K562 (cell line): ENCODE results near the gene ATF6B. TPM values are rescaled to one million over a fixed set of nuclear protein-coding genes. Genes with fewer than 3 reads are reported as not detected.

Experiments used
- ARID3A ChIP-seq: IDR thresholded peaks from 2 replicates; pipeline ENCODE4 v1.6.1; 2012; ENCODE audit warnings: low read depth, low read length, improper control_type of control experiment, borderline replicate concordance
- CXXC5 ChIP-seq: fragments of 250-450 bp; sonication (Bioruptor Pico); IDR thresholded peaks from 2 replicates; pipeline ENCODE4 v1.8.0; 2022; ENCODE audit warnings: inconsistent platforms, mild to moderate bottlenecking, moderate library complexity
- FUS ChIP-seq: fragments of 200-400 bp; formaldehyde crosslinking; optimal IDR thresholded peaks from 2 replicates; pipeline ENCODE3; 2017; ENCODE audit warnings: low read depth, low read length
- HIVEP1 ChIP-seq: fragments of 250-450 bp; sonication (Bioruptor Pico); IDR thresholded peaks from 2 replicates; pipeline ENCODE4 v1.4.0; 2020; ENCODE audit warnings: mild to moderate bottlenecking
- MTA2 ChIP-seq: fragments of 450-650 bp; IDR thresholded peaks from 2 replicates; pipeline ENCODE4 v1.6.1; 2016; ENCODE audit warnings: low read depth
- POLR2H ChIP-seq: IDR thresholded peaks from 2 replicates; pipeline ENCODE4 v1.6.1; 2016; ENCODE audit warnings: missing genetic modification characterization, low read depth, mild to moderate bottlenecking, control low read depth, missing compliant biosample characterization, moderate library complexity
- SRSF3 ChIP-seq: fragments of 200-400 bp; formaldehyde crosslinking; IDR thresholded peaks from 2 replicates; pipeline ENCODE4 v1.6.1; 2016; ENCODE audit warnings: mild to moderate bottlenecking, low read length, moderate library complexity; ENCODE audit not compliant: insufficient read depth
- TARDBP ChIP-seq: fragments of 450-650 bp; IDR thresholded peaks from 2 replicates; pipeline ENCODE4 v1.6.1; 2016
- ZBTB7A ChIP-seq: IDR thresholded peaks from 2 replicates; pipeline ENCODE4 v1.6.1; 2011; ENCODE audit warnings: low read depth, mild to moderate bottlenecking, low read length, moderate library complexity, borderline replicate concordance; ENCODE audit not compliant: control insufficient read depth
- ZNF174 ChIP-seq: fragments of 250-450 bp; sonication (Bioruptor Pico); IDR thresholded peaks from 2 replicates; pipeline ENCODE4 v1.4.0; 2020; ENCODE audit warnings: mild to moderate bottlenecking
- ZNF318 ChIP-seq, 2 experiments: fragments of 450-650 bp; IDR thresholded peaks; 2 replicates each; pipeline ENCODE4 v1.6.1; 2016; ENCODE audit warnings: mild to moderate bottlenecking in 2 of 2, borderline replicate concordance in 1 of 2, low read depth in 1 of 2, moderate library complexity in 1 of 2
- ZNF324 ChIP-seq: fragments of 250-450 bp; sonication (Bioruptor Pico); IDR thresholded peaks from 2 replicates; pipeline ENCODE4 v1.4.0; 2020; ENCODE audit warnings: mild to moderate bottlenecking
- ZNF584 ChIP-seq: fragments of 200-800 bp; sonication (Bioruptor generic); IDR thresholded peaks from 2 replicates; pipeline ENCODE4 v1.6.1; 2016; ENCODE audit warnings: low read depth, mild to moderate bottlenecking, missing genetic modification characterization, missing compliant biosample characterization
- ZNF586 ChIP-seq: fragments of 450-650 bp; formaldehyde crosslinking; conservative IDR thresholded peaks from 2 replicates; pipeline ENCODE4 v1.4.0; 2020; ENCODE audit warnings: mild to moderate bottlenecking, moderate library complexity
- ZNF76 ChIP-seq: fragments of 250-450 bp; sonication (Bioruptor Pico); IDR thresholded peaks from 2 replicates; pipeline ENCODE4 v1.4.0; 2020; ENCODE audit warnings: mild to moderate bottlenecking, moderate library complexity, borderline replicate concordance
- polyA plus RNA-seq, 8 experiments: library from polyadenylated mRNA; depleted of rRNA in 4 of 8; stranded (reverse) in 5 of 8; unstranded in 3 of 8; fragments of >200 nt; fragmentation: Nextera tagmentation in 2 of 8; fragmentation: Illumina TruSeq in 1 of 8; extraction: Ambion mirVana in 2 of 8; extraction: Trizol in 1 of 8; gene quantifications; 2 replicates each; pipeline versions ENCODE4 v1.2.1 to v1.2.3, GENCODE V29; 2011 to 2014; ENCODE audit warnings: inconsistent platforms in 1 of 8, missing spikeins in 1 of 8
- total RNA-seq, 7 experiments: library from RNA; depleted of rRNA in 6 of 7; stranded (reverse); fragments of >200 nt in 6 of 7; fragmentation: Illumina TruSeq in 2 of 7; extraction: Trizol in 2 of 7; gene quantifications; 2 replicates each; pipeline versions ENCODE4 v1.2.1 to v1.2.3, GENCODE V29; 2011 to 2021; ENCODE audit warnings: low replicate concordance in 1 of 7
- TF ChIP-seq, protein P1 (sequence below): fragments of 250-450 bp; sonication (Bioruptor Pico); IDR thresholded peaks from 2 replicates; pipeline ENCODE4 v1.5.0; 2021

The ATF6B gene
- total and polyA plus RNA-seq, 9 of the 15 experiments (the other 6 are each of a cell fraction or from before 2014, with no cell fraction given): 20.7 to 131 (median 31.7) TPM

DNA sequence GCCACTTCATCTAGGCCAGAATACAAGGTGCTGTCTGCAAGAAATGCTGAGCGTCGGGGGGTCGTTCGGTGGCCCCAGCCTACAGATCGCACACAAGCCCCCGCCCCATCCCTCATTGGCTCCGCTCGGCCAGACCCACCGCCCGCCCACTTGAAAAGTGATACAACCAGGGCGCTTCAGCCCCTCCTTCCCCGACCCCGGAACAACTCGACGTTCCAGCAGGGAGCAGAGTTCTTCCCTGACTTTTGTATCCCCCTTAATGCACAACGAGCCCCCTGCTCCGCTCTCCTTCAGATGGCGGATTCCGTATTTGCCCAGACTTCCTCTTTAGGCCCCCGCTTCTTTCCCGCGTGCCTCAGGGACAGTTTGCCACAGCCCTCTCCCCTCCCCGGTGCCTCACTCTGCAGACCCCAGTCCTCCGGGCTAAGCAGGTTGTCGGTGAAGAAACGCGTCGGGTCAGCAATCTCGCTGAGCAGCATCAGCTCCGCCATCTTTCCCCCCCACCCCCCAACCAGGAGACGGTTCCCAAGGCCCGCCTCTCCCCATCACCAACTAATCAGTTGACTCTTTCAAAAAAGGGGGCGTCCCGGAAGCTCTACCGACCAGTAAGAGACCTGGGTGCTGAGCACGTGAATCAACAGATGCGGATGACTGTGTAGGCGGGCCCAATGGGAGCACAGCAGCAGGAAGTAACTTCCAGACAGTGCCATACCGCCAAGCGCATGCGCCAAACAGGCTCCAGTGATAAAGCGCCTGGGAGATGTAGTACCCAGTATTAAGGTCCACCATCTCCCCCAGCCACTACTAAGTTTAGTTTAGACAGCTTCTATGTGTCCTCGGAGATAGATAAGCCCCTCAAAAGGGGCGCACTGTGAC is at the start of gene ATF6B (continued):
- no peak for TF ChIP-seq ZNF76 (CRISPR knock-in tag)
- TF ChIP-seq FUS: no peak
- peak; percentile 72; the same call in 1 of the 2 replicates for TF ChIP-seq ZBTB7A
- TF ChIP-seq POLR2H (tag): no peak
- TF ChIP-seq ZNF318 (IDR thresholded peaks at IDR 0.05; ENCODE audit: borderline replicate concordance in 1 of 2, low read depth in 1 of 2): 0 out of 4 replicates have a peak, but pooled peaks of 1 of the 2 experiments have one; percentile 36
- TF ChIP-seq ZNF584 (CRISPR knock-in tag): no peak
- TF ChIP-seq ZNF324: no peak
- no peak for TF ChIP-seq ZNF174 (CRISPR knock-in tag)
- peak; percentile 33; the same call in 1 of the 2 replicates for TF ChIP-seq TARDBP
- no peak for TF ChIP-seq MTA2
- no peak for TF ChIP-seq ZNF586 (CRISPR knock-in tag)
- TF ChIP-seq HIVEP1 (CRISPR knock-in tag): no peak
- TF ChIP-seq, protein P1, sequence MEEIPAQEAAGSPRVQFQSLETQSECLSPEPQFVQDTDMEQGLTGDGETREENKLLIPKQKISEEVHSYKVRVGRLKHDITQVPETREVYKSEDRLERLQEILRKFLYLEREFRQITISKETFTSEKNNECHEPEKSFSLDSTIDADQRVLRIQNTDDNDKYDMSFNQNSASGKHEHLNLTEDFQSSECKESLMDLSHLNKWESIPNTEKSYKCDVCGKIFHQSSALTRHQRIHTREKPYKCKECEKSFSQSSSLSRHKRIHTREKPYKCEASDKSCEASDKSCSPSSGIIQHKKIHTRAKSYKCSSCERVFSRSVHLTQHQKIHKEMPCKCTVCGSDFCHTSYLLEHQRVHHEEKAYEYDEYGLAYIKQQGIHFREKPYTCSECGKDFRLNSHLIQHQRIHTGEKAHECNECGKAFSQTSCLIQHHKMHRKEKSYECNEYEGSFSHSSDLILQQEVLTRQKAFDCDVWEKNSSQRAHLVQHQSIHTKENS (CRISPR knock-in tag): no peak
- no peak for TF ChIP-seq SRSF3
- 0 out of 2 replicates have a peak, but pooled peaks have one; percentile 9 for TF ChIP-seq CXXC5 (CRISPR knock-in tag)
- no peak for TF ChIP-seq ARID3A
